Activated CD4-positive, alpha-beta T cell treated with anti-CD3 and anti-CD28 coated beads, Interleukin-2, Interleukin-6, amounts not matched to agents 100 ng/mL and 50 ng/mL, durations not matched to agents 16 hours and 8 hours (primary cell): Measurements from ENCODE around the gene MAP7.

Source experiments
- DNase-seq: peaks from one replicate; pipeline ENCODE4 v3.0.0-alpha.2; 2020

Gene MAP7

DNA sequence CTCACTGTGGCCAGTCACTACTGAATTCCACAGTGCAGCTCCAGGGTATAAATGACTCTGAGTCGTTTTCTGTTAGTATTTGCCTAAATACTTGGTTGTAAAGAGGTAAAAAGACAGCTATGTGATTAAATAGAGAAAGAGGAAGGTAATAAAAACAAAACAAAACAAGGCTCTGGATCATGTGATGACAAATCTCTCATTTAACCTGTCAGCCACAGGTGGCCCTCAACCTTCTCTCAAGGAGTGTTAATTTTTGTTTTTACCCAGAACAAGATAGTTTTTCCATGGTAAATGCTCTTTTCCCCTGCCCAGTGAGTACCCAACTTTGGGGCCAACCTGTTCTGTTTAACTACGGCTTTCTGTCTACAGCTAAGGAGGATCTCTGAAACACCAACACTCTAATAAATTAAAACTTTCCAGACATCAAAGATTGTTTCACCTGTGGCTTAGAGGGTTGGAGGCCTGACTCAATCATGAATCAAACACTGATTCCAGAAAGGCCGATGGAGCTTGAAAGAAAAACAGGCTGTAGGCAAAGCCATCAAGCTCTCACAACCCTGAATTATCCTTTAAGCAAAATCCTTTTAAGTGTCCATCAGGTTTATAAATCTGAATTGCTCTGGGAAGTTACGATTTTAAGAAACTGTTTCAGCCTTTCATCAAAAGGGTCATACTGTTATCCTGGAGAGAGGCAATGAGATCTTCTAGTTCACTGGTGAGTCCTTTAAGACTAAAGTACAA lies 179.1 kb downstream of the MAP7 start:
- DNase-seq: no peak

- peak; percentile 22 for DNase-seq
Observed at GRCh38 chr6:136365776-136366354, 184.4 kb downstream of the MAP7 start.

DNA sequence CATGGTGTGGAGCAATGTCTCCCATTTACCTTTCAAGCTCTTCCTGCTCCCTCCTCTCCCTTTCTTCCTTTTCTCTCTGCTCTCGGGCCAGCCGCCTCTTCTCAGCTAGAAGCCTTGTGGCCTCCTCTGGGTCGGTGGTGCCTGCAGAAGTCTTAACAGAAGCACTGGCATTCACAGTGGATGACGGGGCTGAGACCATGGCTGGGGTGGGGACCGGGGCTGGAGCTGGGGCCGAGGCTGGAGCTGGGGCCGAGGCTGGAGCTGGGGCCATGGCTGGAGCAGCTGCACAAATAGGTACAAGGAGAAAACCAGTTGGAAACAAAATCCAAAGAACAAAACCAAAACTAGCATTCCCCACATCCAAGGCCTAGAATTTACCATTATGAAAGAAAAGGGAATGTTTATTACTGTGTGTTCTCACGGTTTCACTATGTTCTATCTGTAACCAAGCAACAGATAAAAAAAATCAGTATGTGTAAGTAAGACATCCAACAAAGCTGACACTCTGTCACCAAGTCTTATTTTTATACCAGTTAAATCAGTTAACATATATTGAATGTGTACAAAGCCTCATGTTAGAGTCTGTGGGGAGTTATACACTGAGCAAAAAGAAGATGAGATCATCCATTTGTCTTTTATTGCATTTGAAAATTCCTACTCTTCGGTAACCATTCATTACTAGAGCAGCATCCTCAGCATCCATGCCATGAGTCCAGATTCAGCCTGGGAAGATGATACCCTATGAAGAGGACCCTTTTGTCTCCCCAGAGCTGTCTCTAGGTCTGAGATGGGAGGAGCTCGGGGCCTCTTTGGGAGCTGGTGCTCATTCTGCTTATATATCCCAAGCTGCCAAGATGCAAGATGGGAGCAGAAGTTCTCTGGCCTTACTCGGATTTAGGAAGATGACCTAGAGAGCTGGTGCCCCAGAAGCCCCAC lies 187.5 kb downstream of the MAP7 start:
- DNase-seq: no peak

GRCh38 chr6:136361787-136362186 lies 188.4 kb downstream of the MAP7 start:
- DNase-seq: no peak

DNA sequence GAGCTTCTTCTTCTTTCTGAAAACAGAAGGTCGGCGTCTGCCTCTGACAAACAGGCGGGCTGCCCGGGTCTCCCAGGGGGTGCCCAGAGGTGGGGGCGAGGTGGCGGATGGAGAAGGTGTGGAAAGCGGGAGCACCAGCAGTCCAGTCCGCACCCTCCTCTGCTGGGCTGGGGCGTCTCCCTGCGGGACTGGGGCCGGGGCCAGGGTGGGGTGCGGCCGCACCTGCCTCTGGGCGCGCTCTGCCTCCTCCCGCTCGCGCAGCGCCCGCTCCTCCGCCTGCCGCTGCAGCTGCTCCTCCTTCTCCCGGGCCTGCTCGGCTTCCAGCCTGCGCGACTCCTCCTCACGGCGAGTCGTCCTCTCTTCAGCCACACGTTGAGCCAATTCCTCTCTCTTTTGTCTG lies 189.4 kb downstream of the MAP7 start:
- no peak for DNase-seq

GRCh38 chr6:136359851-136360250 lies 190.4 kb downstream of the MAP7 start:
- no peak for DNase-seq

- DNase-seq: no peak
Observed at GRCh38 chr6:136351518-136352110, 198.6 kb downstream of the MAP7 start.

DNA sequence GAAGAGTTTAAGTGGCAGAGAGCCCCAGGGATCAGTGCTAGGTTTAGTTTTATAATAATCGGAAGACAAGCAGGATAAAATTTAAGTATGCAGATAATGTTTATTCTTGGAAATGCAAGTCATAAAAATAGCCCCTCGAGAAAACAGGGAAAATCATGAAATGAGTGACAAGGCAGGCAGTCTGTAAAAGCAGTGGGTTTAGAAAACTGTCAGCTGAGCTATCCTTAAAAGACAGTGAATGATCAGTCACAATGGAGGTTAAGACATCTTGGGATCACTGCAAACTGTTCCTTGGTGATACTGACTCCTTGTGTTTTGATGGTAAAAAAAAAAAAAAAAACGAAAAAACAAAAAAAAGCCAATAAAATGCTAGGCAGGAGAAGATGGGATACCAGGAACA lies 199.3 kb downstream of the MAP7 start:
- no peak for DNase-seq

- DNase-seq: no peak
Observed at GRCh38 chr6:136347847-136348246, 202.4 kb downstream of the MAP7 start.

- no peak for DNase-seq
Observed at GRCh38 chr6:136345145-136345544, 205.1 kb downstream of the MAP7 start.

DNA sequence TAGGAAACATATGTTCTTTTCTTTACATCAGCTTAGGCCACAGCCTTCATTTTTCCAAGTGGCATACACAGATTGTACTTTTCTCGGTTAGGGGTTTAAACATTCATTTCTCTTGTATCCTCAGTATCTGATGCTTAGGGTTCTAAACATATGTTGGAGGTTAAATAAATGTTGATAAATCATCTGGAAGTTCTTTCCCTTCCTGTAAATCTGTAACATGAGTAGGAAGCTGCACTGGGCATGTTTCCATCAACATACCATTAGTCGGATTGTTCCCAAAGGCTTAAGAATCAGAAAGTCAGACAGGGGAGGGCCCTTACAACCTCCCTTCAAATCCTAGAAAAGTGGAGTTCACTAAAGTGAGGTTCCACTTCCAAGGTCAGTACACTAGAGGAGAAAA lies 205.8 kb downstream of the MAP7 start:
- no peak for DNase-seq

- no peak for DNase-seq
Observed at GRCh38 chr6:136343700-136344099, 206.5 kb downstream of the MAP7 start.

DNA sequence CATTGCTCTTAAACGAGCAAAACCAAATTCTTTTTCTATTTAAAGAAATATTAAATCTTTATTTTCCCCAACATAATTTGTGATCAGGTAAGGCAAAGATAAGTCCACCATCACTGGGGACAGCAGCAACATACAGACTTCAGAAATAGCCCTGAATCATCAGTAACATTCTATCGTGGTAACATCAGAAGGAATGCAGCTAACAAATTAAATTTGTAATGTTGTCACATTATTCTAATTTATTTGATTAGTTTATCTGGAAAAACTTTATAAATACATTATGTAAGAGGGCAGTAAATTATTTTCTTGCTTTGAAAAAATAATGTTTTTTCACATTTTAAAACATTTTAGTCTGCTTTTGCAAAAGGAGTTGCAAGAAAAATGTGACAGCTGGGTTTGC lies 206.9 kb downstream of the MAP7 start:
- DNase-seq: no peak

DNA sequence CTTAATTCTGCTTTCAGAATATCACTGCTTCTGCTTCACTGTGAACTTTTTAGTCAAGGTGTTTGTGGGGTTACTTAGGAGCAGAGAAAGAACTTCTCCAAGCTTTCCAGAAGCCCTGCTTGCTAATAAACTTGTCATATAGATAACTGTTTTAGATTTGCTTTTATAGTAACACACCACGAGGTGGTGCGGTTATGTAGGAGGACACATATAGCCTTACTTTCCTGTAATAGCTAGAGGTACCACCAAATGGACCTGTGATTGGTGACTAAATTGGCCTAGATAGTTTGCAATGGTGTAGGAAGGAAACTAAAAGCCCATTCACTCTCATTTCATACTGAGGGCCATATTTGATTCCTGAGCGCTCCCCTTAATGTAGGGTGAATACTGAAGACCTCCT lies 208.3 kb downstream of the MAP7 start:
- DNase-seq: no peak

DNA sequence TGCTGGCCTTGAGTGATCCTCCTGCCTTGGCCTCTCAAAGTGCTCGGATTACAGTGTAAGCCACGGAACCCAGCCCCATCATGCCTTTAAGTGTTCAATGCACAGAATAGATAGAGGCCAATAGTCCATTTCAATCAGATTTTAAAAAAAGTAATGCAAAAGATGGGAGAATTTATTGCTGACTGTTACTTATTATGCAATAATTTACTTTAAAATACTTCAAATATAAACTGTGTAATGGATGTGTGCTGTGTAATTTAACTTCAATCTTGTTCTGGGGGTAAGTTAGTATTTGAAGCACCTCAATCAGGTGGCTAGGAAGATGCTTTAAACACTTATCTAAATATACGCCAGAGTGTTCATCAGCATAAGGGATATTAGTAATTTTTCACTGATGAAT lies 208.9 kb downstream of the MAP7 start:
- DNase-seq: no peak

DNA sequence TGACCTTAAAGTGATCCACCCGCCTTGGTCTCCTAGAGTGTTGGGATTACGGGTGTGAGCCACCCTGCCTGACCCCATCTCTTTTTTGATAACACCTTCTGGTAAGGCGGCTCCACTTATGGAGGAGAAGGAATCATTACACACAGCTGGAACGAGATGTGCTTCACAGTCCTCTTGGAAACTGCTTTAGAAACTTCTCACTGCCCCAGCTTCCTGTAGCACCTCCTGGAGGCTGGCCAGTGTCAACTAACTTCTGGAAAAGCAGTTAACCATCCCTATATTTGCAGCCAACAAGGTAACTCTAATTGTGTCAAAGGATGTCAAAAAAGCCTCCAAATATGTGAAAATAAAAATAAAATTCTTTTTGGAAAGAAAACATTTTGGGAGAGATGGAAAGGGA lies 211.7 kb downstream of the MAP7 start:
- DNase-seq: no peak

GRCh38 chr6:136337606-136338005 lies 212.6 kb downstream of the MAP7 start:
- DNase-seq: no peak

DNA sequence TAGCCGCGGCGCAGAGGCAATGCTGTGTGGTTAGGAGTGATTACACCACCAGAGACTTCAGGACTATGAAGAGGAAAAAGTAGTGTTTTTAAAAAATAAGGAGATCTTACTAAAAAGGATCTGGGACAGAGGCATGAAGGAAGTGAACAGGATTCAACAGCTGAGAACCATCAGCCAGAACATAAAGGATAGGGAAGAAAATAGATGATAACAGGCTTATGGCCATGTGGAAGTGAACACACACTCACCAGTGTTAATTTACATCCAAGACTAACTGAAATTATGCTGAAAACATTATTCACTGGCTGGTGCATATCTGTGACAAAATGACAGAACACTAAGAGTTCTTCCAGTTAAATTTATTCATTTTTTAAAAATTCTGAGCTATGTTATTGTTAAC lies 213.1 kb downstream of the MAP7 start:
- no peak for DNase-seq

- no peak for DNase-seq
Observed at GRCh38 chr6:136335736-136336363, 214.4 kb downstream of the MAP7 start.

GRCh38 chr6:136334853-136335252 lies 215.4 kb downstream of the MAP7 start:
- no peak for DNase-seq

DNA sequence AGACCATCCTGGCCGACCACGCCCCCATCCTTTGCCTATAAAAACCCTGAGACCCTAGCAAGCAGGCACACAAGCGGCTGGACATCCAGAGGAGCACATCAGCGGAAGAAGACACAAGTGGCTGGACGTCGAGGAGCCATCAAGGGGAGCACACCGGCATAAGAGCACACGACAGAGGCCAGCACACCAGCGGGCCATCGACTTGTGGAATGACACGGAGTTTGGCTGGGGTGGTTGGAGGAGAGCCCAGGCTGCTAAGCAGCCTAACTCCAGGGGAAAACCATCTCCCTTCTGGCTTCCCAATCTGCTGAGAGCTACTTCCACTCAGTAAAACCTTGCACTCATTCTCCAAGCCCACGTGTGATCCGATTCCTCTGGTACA lies 215.8 kb downstream of the MAP7 start:
- no peak for DNase-seq

GRCh38 chr6:136333824-136334464 lies 216.3 kb downstream of the MAP7 start:
- DNase-seq: no peak

- no peak for DNase-seq
Observed at GRCh38 chr6:136331461-136331860, 218.8 kb downstream of the MAP7 start.
